SH-SY5Y (cell line): ENCODE results near the gene M1AP.

Experiments used
- GATA2 ChIP-seq: IDR thresholded peaks from 2 replicates; pipeline ENCODE4 v1.6.1; 2011; ENCODE audit warnings: mild to moderate bottlenecking, low read depth, low read length
- GATA3 ChIP-seq: IDR thresholded peaks from 2 replicates; pipeline ENCODE4 v1.6.1; 2011; ENCODE audit warnings: low read depth, mild to moderate bottlenecking, low read length, moderate library complexity

GRCh38 chr2:74646834-74647482 is 1.2 kb downstream of the M1AP start:
- TF ChIP-seq GATA2, result no peak
- no peak for TF ChIP-seq GATA3
